ENCODE results near the gene FBXL22.

Gene FBXL22

GRCh38 chr15:63623232-63623969, 26.2 kb downstream of the FBXL22 start:
- H3F3A ChIP-seq (ENCODE audit: low read depth): no peaks in the 10 kb centered on the region
- H3K9me3 ChIP-seq (ENCODE audit: insufficient read depth, low read depth, low read length): no peaks in the 10 kb centered on the region
- H3K4me1 ChIP-seq (ENCODE audit: insufficient read depth, low read length, poor library complexity, severe bottlenecking): no peaks in the 10 kb centered on the region
- TF ChIP-seq EZH2phosphoT487 (IDR thresholded peaks at IDR 0.05; ENCODE audit: borderline replicate concordance) (no peak), CTCF (conservative IDR thresholded peaks at IDR 0.05; ENCODE audit: low read length) (no peak)
- no peaks in the 10 kb centered on the region for H4K20me1 ChIP-seq (ENCODE audit: insufficient read depth, low read length, poor library complexity, severe bottlenecking)
- H3K9ac ChIP-seq (ENCODE audit: low read depth, low read length, poor library complexity, severe bottlenecking): no peak overlapping the region
- H2AFZ ChIP-seq (ENCODE audit: low read length): no peak overlapping the region
- no peaks in the 10 kb centered on the region for H3K27me3 ChIP-seq (ENCODE audit: insufficient read depth, low read length, poor library complexity, severe bottlenecking)
- no peaks in the 10 kb centered on the region for H3K79me2 ChIP-seq (ENCODE audit: insufficient read depth, low read length)
- no peak overlapping the region for H3K4me3 ChIP-seq (ENCODE audit: low read length, poor library complexity, severe bottlenecking)
- H3K4me2 ChIP-seq (ENCODE audit: low read depth, low read length, poor library complexity, severe bottlenecking): no peak overlapping the region
- H3K36me3 ChIP-seq (ENCODE audit: insufficient read depth, low read length): peaks cover 40% of the 10 kb centered on the region; the same call in 1 of the 2 replicates
- H3K9me2 ChIP-seq (replicated peaks; ENCODE audit: low read depth, low read length): no peaks in the 10 kb centered on the region

GRCh38 chr15:63626955-63627354, 29.8 kb downstream of the FBXL22 start:
- Histone ChIP-seq H3F3A (ENCODE audit: low read depth) (no peaks in the 10 kb centered on the region), H2AFZ (ENCODE audit: low read length) (no peak overlapping the region), H3K4me2 (ENCODE audit: low read depth, low read length, poor library complexity, severe bottlenecking) (no peak overlapping the region), H3K9me3 (ENCODE audit: insufficient read depth, low read depth, low read length) (no peaks in the 10 kb centered on the region), H3K9me2 (replicated peaks; ENCODE audit: low read depth, low read length) (no peaks in the 10 kb centered on the region), H3K79me2 (ENCODE audit: insufficient read depth, low read length) (no peaks in the 10 kb centered on the region), H3K9ac (ENCODE audit: low read depth, low read length, poor library complexity, severe bottlenecking) (no peak overlapping the region), H3K4me3 (ENCODE audit: low read length, poor library complexity, severe bottlenecking) (no peak overlapping the region), H3K36me3 (ENCODE audit: insufficient read depth, low read length) (peaks cover 59% of the 10 kb centered on the region; the same call in 1 of the 2 replicates), H4K20me1 (ENCODE audit: insufficient read depth, low read length, poor library complexity, severe bottlenecking) (no peaks in the 10 kb centered on the region), H3K27me3 (ENCODE audit: insufficient read depth, low read length, poor library complexity, severe bottlenecking) (no peaks in the 10 kb centered on the region), H3K4me1 (ENCODE audit: insufficient read depth, low read length, poor library complexity, severe bottlenecking) (no peaks in the 10 kb centered on the region)
- TF ChIP-seq EZH2phosphoT487 (IDR thresholded peaks at IDR 0.05; ENCODE audit: borderline replicate concordance) (no peak), CTCF (conservative IDR thresholded peaks at IDR 0.05; ENCODE audit: low read length) (no peak)

- H3F3A ChIP-seq (ENCODE audit: low read depth): no peaks in the 10 kb centered on the region
- TF ChIP-seq EZH2phosphoT487 (IDR thresholded peaks at IDR 0.05; ENCODE audit: borderline replicate concordance): no peak
- TF ChIP-seq CTCF (conservative IDR thresholded peaks at IDR 0.05; ENCODE audit: low read length): no peak
- H4K20me1 ChIP-seq (ENCODE audit: insufficient read depth, low read length, poor library complexity, severe bottlenecking): no peaks in the 10 kb centered on the region
- H3K9ac ChIP-seq (ENCODE audit: low read depth, low read length, poor library complexity, severe bottlenecking): no peak overlapping the region
- H3K79me2 ChIP-seq (ENCODE audit: insufficient read depth, low read length): no peaks in the 10 kb centered on the region
- H2AFZ ChIP-seq (ENCODE audit: low read length): no peak overlapping the region
- no peak overlapping the region for H3K4me2 ChIP-seq (ENCODE audit: low read depth, low read length, poor library complexity, severe bottlenecking)
- H3K36me3 ChIP-seq (ENCODE audit: insufficient read depth, low read length): peaks cover 59% of the 10 kb centered on the region; the same call in 1 of the 2 replicates
- no peaks in the 10 kb centered on the region for H3K9me3 ChIP-seq (ENCODE audit: insufficient read depth, low read depth, low read length)
- H3K4me3 ChIP-seq (ENCODE audit: low read length, poor library complexity, severe bottlenecking): no peak overlapping the region
- no peaks in the 10 kb centered on the region for H3K4me1 ChIP-seq (ENCODE audit: insufficient read depth, low read length, poor library complexity, severe bottlenecking)
- H3K9me2 ChIP-seq (replicated peaks; ENCODE audit: low read depth, low read length): no peaks in the 10 kb centered on the region
- H3K27me3 ChIP-seq (ENCODE audit: insufficient read depth, low read length, poor library complexity, severe bottlenecking): no peaks in the 10 kb centered on the region
Observed at GRCh38 chr15:63628123-63628822, 31.1 kb downstream of the FBXL22 start.
